Stomach (tissue), 4 donors: ENCODE results near the gene LACC1.

Experiments
- CTCF ChIP-seq, 7 experiments: fragments of 450-650 bp in 4 of 7; fragments of 200-600 bp in 3 of 7; sonication (generic) in 3 of 7; IDR thresholded peaks; one replicate each; pipeline ENCODE4 v1.5.1; 2016 to 2019; ENCODE audit warnings: antibody characterized with exemption in 7 of 7, control low read depth in 2 of 7, mild to moderate bottlenecking in 1 of 7
- POLR2A ChIP-seq, 4 donors: fragments of 450-650 bp; IDR thresholded peaks; one replicate each; pipeline ENCODE4 v1.6.1; 2016; ENCODE audit warnings: antibody characterized with exemption in 4 of 4, control low read depth in 2 of 4, mild to moderate bottlenecking in 1 of 4, moderate library complexity in 1 of 4

DNA sequence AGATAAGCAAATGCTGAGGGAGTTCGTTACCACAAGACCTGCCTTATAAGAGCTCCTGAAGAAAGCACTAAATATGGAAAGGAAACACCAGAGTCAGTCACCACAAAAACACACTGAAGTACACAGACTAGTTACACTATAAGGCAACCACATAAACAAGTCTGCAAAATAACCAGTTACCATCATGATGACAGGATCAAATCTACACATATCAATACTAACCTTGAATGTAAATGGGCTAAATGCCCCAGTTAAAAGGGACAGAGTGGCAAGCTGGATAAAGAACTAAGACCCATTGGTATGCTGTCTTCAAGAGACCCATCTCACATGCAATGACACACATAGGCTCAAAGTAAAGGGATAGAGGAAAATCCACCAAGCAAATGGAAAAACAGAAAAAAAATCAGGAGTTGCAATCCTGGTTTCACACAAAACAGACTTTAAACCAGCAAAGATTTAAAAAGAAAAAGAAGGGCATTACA, 26.7 kb upstream of the LACC1 start:
- TF ChIP-seq POLR2A (IDR thresholded peaks at IDR 0.05) = no peak
- TF ChIP-seq CTCF (IDR thresholded peaks at IDR 0.05) = no peak
